ENCODE results near the gene SEPTIN6. TPM values are rescaled to one million over a fixed set of nuclear protein-coding genes. Genes with fewer than 3 reads are reported as not detected.

SEPTIN6 gene
- total and polyA plus RNA-seq, 4 donors: 9.4 to 11.5 (median 10.6) TPM

DNA sequence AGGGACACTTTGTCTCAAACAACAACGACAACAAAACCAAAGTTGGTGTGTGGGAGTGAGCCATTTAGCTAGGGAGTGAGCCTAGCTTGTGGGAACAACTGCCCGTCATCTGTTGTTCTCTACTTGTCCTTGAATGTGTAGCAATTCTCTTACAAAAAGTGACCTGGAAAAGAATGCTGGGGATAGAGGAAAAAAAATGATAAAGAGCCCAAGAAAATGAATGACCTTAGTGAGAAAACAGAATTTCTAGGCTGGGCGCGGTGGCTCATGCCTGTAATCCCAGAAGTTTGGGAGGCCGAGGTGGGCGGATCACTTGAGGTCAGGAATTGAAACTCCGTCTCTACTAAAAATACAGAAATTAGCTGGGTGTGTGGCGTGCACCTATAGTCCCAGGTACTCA, 19.6 kb downstream of the SEPTIN6 start:
- peaks cover 2 to 8% (median 6%) of the 10 kb centered on the region in 4 donors for H3K4me1 ChIP-seq (ENCODE audit: control insufficient read depth in 4 of 4, insufficient read depth in 4 of 4, low read length in 3 of 4)
- H3K4me3 ChIP-seq (ENCODE audit: low read depth in 1 of 3, low read length in 3 of 3): no peak overlapping the region
- no peaks in the 10 kb centered on the region for H3K36me3 ChIP-seq (ENCODE audit: control insufficient read depth in 4 of 4, insufficient read depth in 3 of 4, low read depth in 1 of 4, low read length in 3 of 4)
- H3K9me3 ChIP-seq (ENCODE audit: control insufficient read depth in 4 of 4, low read length in 3 of 4): no peaks in the 10 kb centered on the region
- no peak overlapping the region for H3K27ac ChIP-seq (ENCODE audit: low read depth in 1 of 2, low read length in 2 of 2)
- no peak for DNase-seq (ENCODE audit: low spot score)
- WGBS: 94% methylated on average over 8 of the region's 8 CpGs
- H3K9ac ChIP-seq (ENCODE audit: low read depth in 1 of 2, low read length in 2 of 2): no peak overlapping the region
- TF ChIP-seq, protein P1, sequence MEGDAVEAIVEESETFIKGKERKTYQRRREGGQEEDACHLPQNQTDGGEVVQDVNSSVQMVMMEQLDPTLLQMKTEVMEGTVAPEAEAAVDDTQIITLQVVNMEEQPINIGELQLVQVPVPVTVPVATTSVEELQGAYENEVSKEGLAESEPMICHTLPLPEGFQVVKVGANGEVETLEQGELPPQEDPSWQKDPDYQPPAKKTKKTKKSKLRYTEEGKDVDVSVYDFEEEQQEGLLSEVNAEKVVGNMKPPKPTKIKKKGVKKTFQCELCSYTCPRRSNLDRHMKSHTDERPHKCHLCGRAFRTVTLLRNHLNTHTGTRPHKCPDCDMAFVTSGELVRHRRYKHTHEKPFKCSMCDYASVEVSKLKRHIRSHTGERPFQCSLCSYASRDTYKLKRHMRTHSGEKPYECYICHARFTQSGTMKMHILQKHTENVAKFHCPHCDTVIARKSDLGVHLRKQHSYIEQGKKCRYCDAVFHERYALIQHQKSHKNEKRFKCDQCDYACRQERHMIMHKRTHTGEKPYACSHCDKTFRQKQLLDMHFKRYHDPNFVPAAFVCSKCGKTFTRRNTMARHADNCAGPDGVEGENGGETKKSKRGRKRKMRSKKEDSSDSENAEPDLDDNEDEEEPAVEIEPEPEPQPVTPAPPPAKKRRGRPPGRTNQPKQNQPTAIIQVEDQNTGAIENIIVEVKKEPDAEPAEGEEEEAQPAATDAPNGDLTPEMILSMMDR (IDR thresholded peaks at IDR 0.05; ENCODE audit: low read depth, low read length, missing input control): no peak
- H3K27me3 ChIP-seq (ENCODE audit: control insufficient read depth in 4 of 4, insufficient read depth in 4 of 4, low read length in 3 of 4): no peaks in the 10 kb centered on the region

DNA sequence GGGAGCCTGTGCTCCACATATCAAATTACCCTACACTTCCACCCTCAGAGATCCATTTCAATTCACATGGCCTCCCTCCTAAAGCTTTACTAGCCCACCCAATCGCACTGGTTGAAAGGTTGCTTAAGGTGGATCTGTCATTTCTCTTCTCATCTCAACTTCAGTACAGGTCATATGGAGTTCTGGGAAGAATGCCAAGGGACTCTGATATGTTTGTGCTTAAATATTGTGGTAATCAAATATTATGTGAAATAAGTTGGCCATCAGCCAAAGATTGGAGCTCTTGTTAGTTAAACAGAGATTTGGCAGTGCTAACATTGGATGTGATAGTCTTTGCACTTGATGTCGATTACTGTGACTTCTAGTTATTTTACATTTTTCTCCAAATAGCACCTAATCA, 20.5 kb downstream of the SEPTIN6 start:
- TF ChIP-seq HNF4A (conservative IDR thresholded peaks at IDR 0.05): peak; percentile 27 to 35
- no peak for TF ChIP-seq EGR1 (IDR thresholded peaks at IDR 0.05; ENCODE audit: low read depth in 2 of 2)
- TF ChIP-seq RXRA (IDR thresholded peaks at IDR 0.05): peak in 1 of 2 donors; percentile 21
- TF ChIP-seq FOXA2 (IDR thresholded peaks at IDR 0.05): no peak
- no peak for TF ChIP-seq RAD21 (IDR thresholded peaks at IDR 0.05)
- TF ChIP-seq, protein P2, sequence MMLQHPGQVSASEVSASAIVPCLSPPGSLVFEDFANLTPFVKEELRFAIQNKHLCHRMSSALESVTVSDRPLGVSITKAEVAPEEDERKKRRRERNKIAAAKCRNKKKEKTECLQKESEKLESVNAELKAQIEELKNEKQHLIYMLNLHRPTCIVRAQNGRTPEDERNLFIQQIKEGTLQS (IDR thresholded peaks at IDR 0.05): no peak
- TF ChIP-seq, protein P3, sequence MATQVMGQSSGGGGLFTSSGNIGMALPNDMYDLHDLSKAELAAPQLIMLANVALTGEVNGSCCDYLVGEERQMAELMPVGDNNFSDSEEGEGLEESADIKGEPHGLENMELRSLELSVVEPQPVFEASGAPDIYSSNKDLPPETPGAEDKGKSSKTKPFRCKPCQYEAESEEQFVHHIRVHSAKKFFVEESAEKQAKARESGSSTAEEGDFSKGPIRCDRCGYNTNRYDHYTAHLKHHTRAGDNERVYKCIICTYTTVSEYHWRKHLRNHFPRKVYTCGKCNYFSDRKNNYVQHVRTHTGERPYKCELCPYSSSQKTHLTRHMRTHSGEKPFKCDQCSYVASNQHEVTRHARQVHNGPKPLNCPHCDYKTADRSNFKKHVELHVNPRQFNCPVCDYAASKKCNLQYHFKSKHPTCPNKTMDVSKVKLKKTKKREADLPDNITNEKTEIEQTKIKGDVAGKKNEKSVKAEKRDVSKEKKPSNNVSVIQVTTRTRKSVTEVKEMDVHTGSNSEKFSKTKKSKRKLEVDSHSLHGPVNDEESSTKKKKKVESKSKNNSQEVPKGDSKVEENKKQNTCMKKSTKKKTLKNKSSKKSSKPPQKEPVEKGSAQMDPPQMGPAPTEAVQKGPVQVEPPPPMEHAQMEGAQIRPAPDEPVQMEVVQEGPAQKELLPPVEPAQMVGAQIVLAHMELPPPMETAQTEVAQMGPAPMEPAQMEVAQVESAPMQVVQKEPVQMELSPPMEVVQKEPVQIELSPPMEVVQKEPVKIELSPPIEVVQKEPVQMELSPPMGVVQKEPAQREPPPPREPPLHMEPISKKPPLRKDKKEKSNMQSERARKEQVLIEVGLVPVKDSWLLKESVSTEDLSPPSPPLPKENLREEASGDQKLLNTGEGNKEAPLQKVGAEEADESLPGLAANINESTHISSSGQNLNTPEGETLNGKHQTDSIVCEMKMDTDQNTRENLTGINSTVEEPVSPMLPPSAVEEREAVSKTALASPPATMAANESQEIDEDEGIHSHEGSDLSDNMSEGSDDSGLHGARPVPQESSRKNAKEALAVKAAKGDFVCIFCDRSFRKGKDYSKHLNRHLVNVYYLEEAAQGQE (IDR thresholded peaks at IDR 0.05): no peak
- no peak for TF ChIP-seq NR2F2 (IDR thresholded peaks at IDR 0.05)
- no peak overlapping the region for H3K27ac ChIP-seq (ENCODE audit: low read depth in 1 of 2, low read length in 2 of 2)

DNA sequence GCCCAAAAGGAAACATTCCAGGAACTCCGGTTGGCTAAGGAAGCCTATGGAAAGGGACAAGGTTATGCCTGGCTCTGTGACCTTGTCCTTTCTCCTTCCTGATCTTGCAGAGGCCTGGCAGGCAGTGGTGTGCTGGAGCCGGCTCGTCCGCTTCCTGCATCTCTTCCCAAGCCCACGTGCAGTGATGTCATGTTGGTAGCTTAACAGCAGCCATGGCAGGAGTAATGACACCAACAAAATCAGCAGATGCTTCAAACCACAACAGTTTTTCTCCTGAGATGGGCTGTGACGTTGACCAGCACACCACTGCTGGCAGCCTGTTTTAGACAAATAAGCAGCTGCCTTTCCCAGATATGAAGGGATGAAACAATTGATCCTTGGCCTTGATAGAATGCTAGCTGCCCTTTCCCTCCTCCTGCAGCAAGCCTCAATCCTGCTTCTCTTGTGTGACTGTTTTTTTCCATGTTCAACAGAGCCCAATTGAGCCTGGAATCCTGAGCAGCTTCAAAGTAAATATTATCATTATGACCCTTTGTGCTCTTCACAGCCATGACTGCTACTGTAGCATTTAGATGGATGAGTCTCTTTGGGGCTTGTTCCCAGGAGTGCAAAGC, 23.4 kb downstream of the SEPTIN6 start:
- peaks cover 0 to 2% (median 0%) of the 10 kb centered on the region in 4 donors for H3K36me3 ChIP-seq (ENCODE audit: control insufficient read depth in 4 of 4, insufficient read depth in 3 of 4, low read depth in 1 of 4, low read length in 3 of 4)
- no peaks in the 10 kb centered on the region for H3K27me3 ChIP-seq (ENCODE audit: control insufficient read depth in 4 of 4, insufficient read depth in 4 of 4, low read length in 3 of 4)
- H3K9ac ChIP-seq (ENCODE audit: low read depth in 1 of 2, low read length in 2 of 2): no peak overlapping the region
- H3K4me1 ChIP-seq (ENCODE audit: control insufficient read depth in 4 of 4, insufficient read depth in 4 of 4, low read length in 3 of 4): peaks cover 2 to 8% (median 6%) of the 10 kb centered on the region in 4 donors
- no peak overlapping the region for H3K4me3 ChIP-seq (ENCODE audit: low read depth in 1 of 3, low read length in 3 of 3)
- peak; percentile 88 for TF ChIP-seq NR2F2 (IDR thresholded peaks at IDR 0.05)
- TF ChIP-seq, protein P2 (IDR thresholded peaks at IDR 0.05): no peak
- H3K9me3 ChIP-seq (ENCODE audit: control insufficient read depth in 4 of 4, low read length in 3 of 4): no peaks in the 10 kb centered on the region
- H3K27ac ChIP-seq (ENCODE audit: low read depth in 1 of 2, low read length in 2 of 2): no peak overlapping the region
- no peak for DNase-seq (ENCODE audit: low spot score)
- WGBS: 73% methylated on average over 6 of the region's 6 CpGs

More for the DNA sequence above, 20.5 kb downstream of the SEPTIN6 start:
- H3K4me1 ChIP-seq (ENCODE audit: control insufficient read depth in 4 of 4, insufficient read depth in 4 of 4, low read length in 3 of 4): peaks cover 2 to 8% (median 6%) of the 10 kb centered on the region in 4 donors
- WGBS: 24% methylated on average over 2 of the region's 2 CpGs
- H3K9ac ChIP-seq (ENCODE audit: low read depth in 1 of 2, low read length in 2 of 2): no peak overlapping the region
- no peaks in the 10 kb centered on the region for H3K36me3 ChIP-seq (ENCODE audit: control insufficient read depth in 4 of 4, insufficient read depth in 3 of 4, low read depth in 1 of 4, low read length in 3 of 4)
- no peak overlapping the region for H3K4me3 ChIP-seq (ENCODE audit: low read depth in 1 of 3, low read length in 3 of 3)
- H3K9me3 ChIP-seq (ENCODE audit: control insufficient read depth in 4 of 4, low read length in 3 of 4): no peaks in the 10 kb centered on the region
- DNase-seq (ENCODE audit: low spot score): no peak
- no peaks in the 10 kb centered on the region for H3K27me3 ChIP-seq (ENCODE audit: control insufficient read depth in 4 of 4, insufficient read depth in 4 of 4, low read length in 3 of 4)

All from liver (tissue), 9 donors.